ENCODE results near the gene ARL16.

Gene ARL16

GRCh38 chr17:81687770-81688541 lies 4.4 kb upstream of the ARL16 start:
- peaks cover 70% of the 10 kb centered on the region for H3K36me3 ChIP-seq (replicated peaks)
- H3K4me3 ChIP-seq (ENCODE audit: low read depth, low read length): no peak overlapping the region
- in situ Hi-C loops (cut with HindIII; ENCODE audit: low pct_ligation_motif_present, low sequenced_read_pairs): no loop called here
- H3K27me3 ChIP-seq (replicated peaks): no peaks in the 10 kb centered on the region
- no peak for DNase-seq
- H3K27ac ChIP-seq: no peak overlapping the region
- TF ChIP-seq, protein P1, sequence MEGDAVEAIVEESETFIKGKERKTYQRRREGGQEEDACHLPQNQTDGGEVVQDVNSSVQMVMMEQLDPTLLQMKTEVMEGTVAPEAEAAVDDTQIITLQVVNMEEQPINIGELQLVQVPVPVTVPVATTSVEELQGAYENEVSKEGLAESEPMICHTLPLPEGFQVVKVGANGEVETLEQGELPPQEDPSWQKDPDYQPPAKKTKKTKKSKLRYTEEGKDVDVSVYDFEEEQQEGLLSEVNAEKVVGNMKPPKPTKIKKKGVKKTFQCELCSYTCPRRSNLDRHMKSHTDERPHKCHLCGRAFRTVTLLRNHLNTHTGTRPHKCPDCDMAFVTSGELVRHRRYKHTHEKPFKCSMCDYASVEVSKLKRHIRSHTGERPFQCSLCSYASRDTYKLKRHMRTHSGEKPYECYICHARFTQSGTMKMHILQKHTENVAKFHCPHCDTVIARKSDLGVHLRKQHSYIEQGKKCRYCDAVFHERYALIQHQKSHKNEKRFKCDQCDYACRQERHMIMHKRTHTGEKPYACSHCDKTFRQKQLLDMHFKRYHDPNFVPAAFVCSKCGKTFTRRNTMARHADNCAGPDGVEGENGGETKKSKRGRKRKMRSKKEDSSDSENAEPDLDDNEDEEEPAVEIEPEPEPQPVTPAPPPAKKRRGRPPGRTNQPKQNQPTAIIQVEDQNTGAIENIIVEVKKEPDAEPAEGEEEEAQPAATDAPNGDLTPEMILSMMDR (IDR thresholded peaks at IDR 0.05; ENCODE audit: low read depth, low read length, missing control alignments): no peak

GRCh38 chr17:81686614-81687013 lies 3.0 kb upstream of the ARL16 start:
- Histone ChIP-seq H3K27me3 (replicated peaks) (no peaks in the 10 kb centered on the region), H3K36me3 (replicated peaks) (peaks cover 58% of the 10 kb centered on the region), H3K4me3 (ENCODE audit: low read depth, low read length) (no peak overlapping the region), H3K27ac (no peak overlapping the region)
- TF ChIP-seq, protein P1 (IDR thresholded peaks at IDR 0.05; ENCODE audit: low read depth, low read length, missing control alignments): no peak
- in situ Hi-C loops (cut with HindIII; ENCODE audit: low pct_ligation_motif_present, low sequenced_read_pairs): no loop called here
- DNase-seq: no peak

- peak overlapping the region; percentile 96 for H3K27ac ChIP-seq
- H3K36me3 ChIP-seq (replicated peaks): peaks cover 45% of the 10 kb centered on the region
- H3K27me3 ChIP-seq (replicated peaks): no peaks in the 10 kb centered on the region
- peak overlapping the region; percentile 93 for H3K4me3 ChIP-seq (ENCODE audit: low read depth, low read length)
- in situ Hi-C loops (cut with HindIII; ENCODE audit: low pct_ligation_motif_present, low sequenced_read_pairs): no loop called here
- TF ChIP-seq, protein P1 (IDR thresholded peaks at IDR 0.05; ENCODE audit: low read depth, low read length, missing control alignments): no peak
- DNase-seq: peak; percentile 73
Measured at GRCh38 chr17:81685108-81685507, 1.5 kb upstream of the ARL16 start.

GRCh38 chr17:81684442-81684911 lies 880 bp upstream of the ARL16 start:
- Histone ChIP-seq H3K27ac (peak overlapping the region; percentile 96), H3K36me3 (replicated peaks) (peaks cover 43% of the 10 kb centered on the region), H3K4me3 (ENCODE audit: low read depth, low read length) (peak overlapping the region; percentile 93), H3K27me3 (replicated peaks) (no peaks in the 10 kb centered on the region)
- peak; percentile 81 for DNase-seq
- in situ Hi-C loops (cut with HindIII; ENCODE audit: low pct_ligation_motif_present, low sequenced_read_pairs): no loop called here
- TF ChIP-seq, protein P1 (IDR thresholded peaks at IDR 0.05; ENCODE audit: low read depth, low read length, missing control alignments): no peak

DNA sequence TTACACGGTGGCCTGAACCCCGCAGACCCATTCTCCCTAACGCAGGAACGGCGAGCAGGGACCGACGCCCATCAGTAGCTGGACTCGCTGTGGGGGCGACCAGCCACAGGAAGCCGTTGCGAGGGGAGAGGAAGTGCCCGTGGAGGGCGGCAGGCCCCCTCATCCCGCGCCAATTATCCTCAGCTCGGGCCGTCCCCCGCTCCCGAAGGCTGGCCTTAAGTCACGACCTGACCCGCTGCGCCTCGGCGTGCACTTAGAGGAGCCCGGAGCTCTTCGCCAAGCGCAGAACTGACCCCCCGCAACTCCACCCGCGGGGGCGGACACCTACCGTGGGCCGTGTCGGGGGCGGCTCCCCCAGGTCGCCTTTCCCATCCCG lies 401 bp downstream of the ARL16 start:
- no peaks in the 10 kb centered on the region for H3K27me3 ChIP-seq (replicated peaks)
- TF ChIP-seq, protein P1 (IDR thresholded peaks at IDR 0.05; ENCODE audit: low read depth, low read length, missing control alignments): no peak
- peak overlapping the region; percentile 70 for H3K27ac ChIP-seq
- peaks cover 30% of the 10 kb centered on the region for H3K36me3 ChIP-seq (replicated peaks)
- H3K4me3 ChIP-seq (ENCODE audit: low read depth, low read length): peak overlapping the region; percentile 93
- no peak for DNase-seq
- in situ Hi-C loops (cut with HindIII; ENCODE audit: low pct_ligation_motif_present, low sequenced_read_pairs): no loop called here

All from brain microvascular endothelial cell (primary cell).